K562 (cell line): ENCODE results near the gene LMO2. TPM values are rescaled to one million over a fixed set of nuclear protein-coding genes. Genes with fewer than 3 reads are reported as not detected.
A peak's percentile ranks its signal among the peaks of the same experiment; 100 is the strongest.

Experiments
- ASH1L ChIP-seq: fragments of 450-650 bp; IDR thresholded peaks from 2 replicates; pipeline ENCODE4 v1.6.1; 2018; ENCODE audit warnings: borderline replicate concordance, mild to moderate bottlenecking, low read depth; ENCODE audit not compliant: partially characterized antibody
- C11orf30 ChIP-seq: fragments of 450-650 bp; IDR thresholded peaks from 2 replicates; pipeline ENCODE4 v1.6.1; 2016; ENCODE audit warnings: low read depth, mild to moderate bottlenecking
- EGR1 ChIP-seq: fragments of 450-650 bp; conservative IDR thresholded peaks from 2 replicates; pipeline ENCODE4 v1.6.1; 2017; ENCODE audit warnings: mild to moderate bottlenecking
- EP300 ChIP-seq: IDR thresholded peaks from 2 replicates; pipeline ENCODE4 v1.6.1; 2012; ENCODE audit warnings: low read length, improper control_type of control experiment
- ESRRB ChIP-seq: fragments of 250-450 bp; sonication (Bioruptor Pico); IDR thresholded peaks from 2 replicates; pipeline ENCODE4 v1.5.0; 2020; ENCODE audit warnings: mild to moderate bottlenecking, moderate library complexity, borderline replicate concordance
- HSF4 ChIP-seq: fragments of 250-450 bp; sonication (Bioruptor Pico); IDR thresholded peaks from 2 replicates; pipeline ENCODE4 v2.1.2; 2022; ENCODE audit warnings: mild to moderate bottlenecking, moderate library complexity, borderline replicate concordance
- MAFK ChIP-seq: IDR thresholded peaks from 2 replicates; pipeline ENCODE4 v1.6.1; 2011; ENCODE audit warnings: low read length, improper control_type of control experiment
- MIER1 ChIP-seq: fragments of 450-650 bp; IDR thresholded peaks from 2 replicates; pipeline ENCODE4 v1.6.1; 2016; ENCODE audit warnings: antibody characterized with exemption, mild to moderate bottlenecking, low read depth
- MLX ChIP-seq, 2 experiments: fragments of 450-650 bp in 1 of 2; sonication (generic) in 1 of 2; formaldehyde crosslinking; conservative IDR thresholded peaks; 2 replicates each; pipeline versions ENCODE4 v1.4.0 to v1.8.1; 2020 to 2022; ENCODE audit warnings: mild to moderate bottlenecking in 1 of 2, missing genetic modification reagents in 1 of 2
- NCOR1 ChIP-seq: fragments of 450-650 bp; IDR thresholded peaks from 2 replicates; pipeline ENCODE4 v1.6.1; 2016; ENCODE audit warnings: mild to moderate bottlenecking, moderate library complexity
- TRIM28 ChIP-seq: fragments of 450-650 bp; IDR thresholded peaks from 2 replicates; pipeline ENCODE4 v1.6.1; 2017
- ZNF407 ChIP-seq: fragments of 450-650 bp; IDR thresholded peaks from 2 replicates; pipeline ENCODE4 v1.6.1; 2016; ENCODE audit warnings: low read depth
- ZSCAN32 ChIP-seq: fragments of 450-650 bp; formaldehyde crosslinking; IDR thresholded peaks from 2 replicates; pipeline ENCODE4 v1.4.0; 2020; ENCODE audit warnings: mild to moderate bottlenecking, moderate library complexity
- polyA plus RNA-seq, 8 experiments: library from polyadenylated mRNA; depleted of rRNA in 4 of 8; stranded (reverse) in 5 of 8; unstranded in 3 of 8; fragments of >200 nt; fragmentation: Nextera tagmentation in 2 of 8; fragmentation: Illumina TruSeq in 1 of 8; extraction: Ambion mirVana in 2 of 8; extraction: Trizol in 1 of 8; gene quantifications; 2 replicates each; pipeline versions ENCODE4 v1.2.1 to v1.2.3, GENCODE V29; 2011 to 2014; ENCODE audit warnings: inconsistent platforms in 1 of 8, missing spikeins in 1 of 8
- total RNA-seq, 7 experiments: library from RNA; depleted of rRNA in 6 of 7; stranded (reverse); fragments of >200 nt in 6 of 7; fragmentation: Illumina TruSeq in 2 of 7; extraction: Trizol in 2 of 7; gene quantifications; 2 replicates each; pipeline versions ENCODE4 v1.2.1 to v1.2.3, GENCODE V29; 2011 to 2021; ENCODE audit warnings: low replicate concordance in 1 of 7
- TF ChIP-seq, protein P1 (sequence below): sonication (generic); formaldehyde crosslinking; IDR thresholded peaks from 2 replicates; pipeline ENCODE4 v1.8.0; 2022; ENCODE audit warnings: missing genetic modification reagents, mild to moderate bottlenecking, moderate library complexity, borderline replicate concordance
- TF ChIP-seq, protein P2 (sequence below): fragments of 250-450 bp; sonication (Bioruptor Pico); IDR thresholded peaks from 2 replicates; pipeline ENCODE4 v1.4.0; 2020; ENCODE audit warnings: mild to moderate bottlenecking, moderate library complexity
- TF ChIP-seq, protein P3 (sequence below): IDR thresholded peaks from 2 replicates; pipeline ENCODE4 v1.6.1; 2011; ENCODE audit not compliant: insufficient read length; ENCODE audit errors: extremely low read depth

Gene LMO2
- total and polyA plus RNA-seq, 9 of the 15 experiments (the other 6 are each of a cell fraction or from before 2014, with no cell fraction given): 6.9 to 126 (median 91.5) TPM

DNA sequence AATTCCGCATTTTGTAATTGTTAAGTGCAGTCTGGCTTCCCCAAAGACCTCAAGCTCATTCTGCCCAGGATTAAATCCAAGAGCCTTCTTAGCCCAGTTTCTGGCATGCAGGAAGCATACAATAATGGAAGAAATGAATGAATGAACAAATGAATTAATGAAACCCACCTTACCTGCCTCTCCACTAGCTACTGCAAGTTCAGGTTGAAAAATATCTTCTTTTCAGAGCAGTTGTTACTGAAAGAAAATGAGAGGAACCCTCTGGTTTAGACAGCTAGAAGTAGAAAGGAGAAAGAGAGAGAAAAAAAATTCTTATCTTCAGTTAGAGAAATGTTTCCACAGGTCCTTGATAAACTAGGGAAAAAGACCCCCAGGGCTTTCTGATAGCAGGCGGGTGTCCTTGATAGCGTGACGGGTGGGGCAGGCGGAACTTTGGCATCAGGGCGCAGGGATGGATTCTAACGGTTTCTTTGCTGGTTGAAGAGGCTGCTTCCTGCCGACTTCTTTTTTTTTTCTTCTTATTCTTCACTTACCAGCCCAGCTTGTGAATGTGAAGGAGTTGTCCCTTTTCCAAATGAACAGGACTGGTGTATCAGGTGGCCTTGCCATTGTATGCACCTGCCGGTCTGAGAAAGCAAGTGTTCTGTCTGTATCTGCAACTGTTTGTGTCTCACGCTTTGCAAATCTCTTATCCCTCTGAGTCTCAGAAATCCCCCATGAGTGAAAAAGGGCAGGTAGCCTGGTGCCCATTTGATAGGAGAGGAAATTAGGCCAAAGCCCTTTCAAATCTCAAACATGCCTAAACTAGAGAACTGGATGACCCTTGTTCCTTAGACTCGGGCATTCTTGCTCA is 10.0 kb downstream of the LMO2 start (continued):
- TF ChIP-seq ZNF407: no peak
- TF ChIP-seq, protein P1, sequence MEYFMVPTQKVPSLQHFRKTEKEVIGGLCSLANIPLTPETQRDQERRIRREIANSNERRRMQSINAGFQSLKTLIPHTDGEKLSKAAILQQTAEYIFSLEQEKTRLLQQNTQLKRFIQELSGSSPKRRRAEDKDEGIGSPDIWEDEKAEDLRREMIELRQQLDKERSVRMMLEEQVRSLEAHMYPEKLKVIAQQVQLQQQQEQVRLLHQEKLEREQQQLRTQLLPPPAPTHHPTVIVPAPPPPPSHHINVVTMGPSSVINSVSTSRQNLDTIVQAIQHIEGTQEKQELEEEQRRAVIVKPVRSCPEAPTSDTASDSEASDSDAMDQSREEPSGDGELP: no peak
- no peak for TF ChIP-seq MIER1
- TF ChIP-seq MAFK: no peak
- TF ChIP-seq MLX (CRISPR knock-in tag; conservative IDR thresholded peaks at IDR 0.05): no peak
- TF ChIP-seq C11orf30: no peak
- TF ChIP-seq, protein P2, sequence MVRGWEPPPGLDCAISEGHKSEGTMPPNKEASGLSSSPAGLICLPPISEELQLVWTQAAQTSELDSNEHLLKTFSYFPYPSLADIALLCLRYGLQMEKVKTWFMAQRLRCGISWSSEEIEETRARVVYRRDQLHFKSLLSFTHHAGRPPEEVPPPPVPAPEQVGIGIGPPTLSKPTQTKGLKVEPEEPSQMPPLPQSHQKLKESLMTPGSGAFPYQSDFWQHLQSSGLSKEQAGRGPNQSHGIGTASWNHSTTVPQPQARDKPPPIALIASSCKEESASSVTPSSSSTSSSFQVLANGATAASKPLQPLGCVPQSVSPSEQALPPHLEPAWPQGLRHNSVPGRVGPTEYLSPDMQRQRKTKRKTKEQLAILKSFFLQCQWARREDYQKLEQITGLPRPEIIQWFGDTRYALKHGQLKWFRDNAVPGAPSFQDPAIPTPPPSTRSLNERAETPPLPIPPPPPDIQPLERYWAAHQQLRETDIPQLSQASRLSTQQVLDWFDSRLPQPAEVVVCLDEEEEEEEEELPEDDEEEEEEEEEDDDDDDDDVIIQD: no peak
- TF ChIP-seq TRIM28: no peak
- TF ChIP-seq EP300: peak; percentile 51; the same call in 1 of the 2 replicates
- no peak for TF ChIP-seq NCOR1
- no peak for TF ChIP-seq ESRRB
- TF ChIP-seq HSF4 (CRISPR knock-in tag): no peak
- no peak for TF ChIP-seq ASH1L
- no peak for TF ChIP-seq ZSCAN32 (CRISPR knock-in tag)
- TF ChIP-seq, protein P3, sequence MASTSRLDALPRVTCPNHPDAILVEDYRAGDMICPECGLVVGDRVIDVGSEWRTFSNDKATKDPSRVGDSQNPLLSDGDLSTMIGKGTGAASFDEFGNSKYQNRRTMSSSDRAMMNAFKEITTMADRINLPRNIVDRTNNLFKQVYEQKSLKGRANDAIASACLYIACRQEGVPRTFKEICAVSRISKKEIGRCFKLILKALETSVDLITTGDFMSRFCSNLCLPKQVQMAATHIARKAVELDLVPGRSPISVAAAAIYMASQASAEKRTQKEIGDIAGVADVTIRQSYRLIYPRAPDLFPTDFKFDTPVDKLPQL: no peak
- no peak for TF ChIP-seq EGR1
